Stimulated activated CD8-positive, alpha-beta memory T cell treated with anti-CD3 and anti-CD28 coated beads, Interleukin-12 subunit alpha, Interleukin-12 subunit beta, amount 100 ng/mL, for 4 hours (primary cell): ENCODE results near the gene CELA2B.
"Not testable (repeated sequence)": the region's sequence is repeated elsewhere in the genome, so short reads cannot be mapped to it uniquely, and the experiment has no call there.

Experiments
- DNase-seq: peaks from one replicate; pipeline ENCODE4 v3.0.0-alpha.2; 2020; ENCODE audit warnings: low read depth

Gene CELA2B

DNA sequence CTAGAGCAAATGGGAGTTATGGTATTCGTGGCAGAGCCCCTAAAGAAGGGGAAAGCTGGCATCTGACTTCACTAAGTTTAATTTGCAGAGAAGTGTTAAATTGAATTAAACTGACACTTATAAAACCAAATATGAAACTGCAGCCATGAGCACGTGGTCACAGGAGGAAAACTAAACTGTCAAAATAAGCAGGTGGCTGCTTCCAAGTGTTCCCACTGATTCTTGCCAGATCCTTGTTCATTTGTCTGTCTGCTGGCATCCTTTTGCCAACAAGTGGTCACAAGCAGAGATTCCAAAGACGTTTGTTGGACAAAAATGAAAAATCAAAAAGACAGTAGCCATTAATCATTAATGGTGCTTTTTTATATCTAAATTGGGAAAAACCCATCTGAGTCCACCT is 6.5 kb upstream of the CELA2B start:
- no peak for DNase-seq

GRCh38 chr1:15469821-15470448 is 6.0 kb upstream of the CELA2B start:
- DNase-seq = not testable (repeated sequence)

GRCh38 chr1:15471067-15471466 is 4.8 kb upstream of the CELA2B start:
- not testable (repeated sequence) for DNase-seq

DNA sequence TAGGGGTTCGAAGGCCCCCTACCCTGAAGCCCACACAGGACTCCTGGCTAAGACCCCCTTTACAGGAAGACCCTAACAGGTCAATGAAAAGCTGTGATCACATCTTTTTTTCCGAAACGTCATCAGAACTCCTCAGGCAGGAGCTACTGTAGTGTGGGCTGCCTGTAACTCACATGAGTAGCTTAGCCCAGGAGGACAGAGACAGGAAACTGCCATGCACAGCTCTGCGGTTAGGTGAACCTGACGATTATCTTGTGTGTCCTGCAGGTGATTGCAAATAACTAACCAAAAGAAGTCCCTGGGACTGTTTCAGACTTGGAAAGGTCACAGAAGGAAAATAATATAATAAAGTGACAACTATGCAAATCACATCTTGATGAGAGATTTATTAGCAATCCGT is 4.2 kb upstream of the CELA2B start:
- not testable (repeated sequence) for DNase-seq

GRCh38 chr1:15472587-15472986 is 3.3 kb upstream of the CELA2B start:
- DNase-seq = no peak

DNA sequence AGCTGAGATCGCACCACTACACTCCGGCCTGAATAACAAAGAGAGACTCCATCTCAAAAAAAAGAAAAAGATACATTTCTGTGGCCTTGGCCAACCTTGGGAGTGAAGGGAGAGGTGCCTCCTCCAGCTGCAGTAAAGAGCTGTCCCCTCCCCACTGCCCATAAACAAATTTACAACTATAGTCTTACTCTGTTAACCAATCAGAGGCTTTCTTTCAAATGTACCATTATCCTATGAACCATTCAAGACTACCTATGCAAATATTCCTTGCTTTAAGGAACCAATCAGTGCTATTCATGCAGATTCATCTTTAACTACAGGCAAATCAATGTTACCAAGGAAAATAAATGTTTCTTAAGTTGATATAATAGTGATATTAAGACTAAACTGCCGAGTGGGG is 1.0 kb downstream of the CELA2B start:
- no peak for DNase-seq

DNA sequence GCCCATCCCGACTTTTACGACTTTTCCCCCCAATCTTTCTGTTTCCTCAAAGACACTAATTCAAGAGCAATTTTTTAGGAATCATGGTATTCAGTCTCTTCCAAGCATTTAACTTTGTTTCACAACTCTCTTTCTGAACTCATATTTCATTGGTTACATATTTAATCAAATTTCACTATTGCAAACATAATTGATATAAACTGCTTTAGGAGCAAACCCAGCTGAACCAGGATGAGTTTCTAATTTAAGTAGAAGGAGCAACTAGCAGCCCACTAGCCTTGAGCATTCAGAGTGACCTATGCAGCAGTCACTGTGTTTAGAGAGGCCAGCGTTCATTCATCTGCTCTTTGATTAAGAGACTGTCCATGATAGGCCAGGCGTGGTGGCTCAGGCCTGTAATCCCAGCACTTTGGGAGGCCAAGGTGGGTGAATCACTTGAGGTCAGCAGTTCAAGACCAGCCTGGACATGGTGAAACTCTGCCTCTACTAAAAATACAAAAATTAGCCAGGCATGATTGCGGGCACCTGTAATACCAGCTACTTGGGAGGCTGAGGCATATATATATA is 1.8 kb downstream of the CELA2B start:
- no peak for DNase-seq

- DNase-seq = no peak
Measured at GRCh38 chr1:15479654-15480347, 3.9 kb downstream of the CELA2B start.

DNA sequence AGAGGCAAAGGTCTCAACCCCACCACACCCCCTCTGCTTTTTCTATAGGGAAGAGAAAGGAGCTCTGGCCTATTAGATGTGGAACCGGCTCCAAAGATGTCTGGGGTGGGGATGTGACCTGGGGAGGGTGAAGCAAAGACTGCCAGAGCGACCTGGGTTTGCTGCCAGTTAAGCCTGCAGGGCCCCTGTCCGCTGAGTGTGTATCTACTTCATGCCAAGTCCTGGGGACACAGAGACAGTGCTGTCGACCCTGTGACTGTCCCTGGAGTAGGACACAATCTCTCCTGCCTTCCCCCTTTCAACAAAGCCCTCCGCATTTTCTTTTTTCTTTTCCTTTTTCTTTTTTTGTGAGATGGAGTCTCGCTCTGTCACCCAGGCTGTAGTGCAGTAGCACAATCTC is 6.6 kb downstream of the CELA2B start:
- DNase-seq = not testable (repeated sequence)

GRCh38 chr1:15482983-15483543 is 7.2 kb downstream of the CELA2B start:
- not testable (repeated sequence) for DNase-seq

- DNase-seq = no peak
Measured at GRCh38 chr1:15483971-15484370, 8.1 kb downstream of the CELA2B start.

DNA sequence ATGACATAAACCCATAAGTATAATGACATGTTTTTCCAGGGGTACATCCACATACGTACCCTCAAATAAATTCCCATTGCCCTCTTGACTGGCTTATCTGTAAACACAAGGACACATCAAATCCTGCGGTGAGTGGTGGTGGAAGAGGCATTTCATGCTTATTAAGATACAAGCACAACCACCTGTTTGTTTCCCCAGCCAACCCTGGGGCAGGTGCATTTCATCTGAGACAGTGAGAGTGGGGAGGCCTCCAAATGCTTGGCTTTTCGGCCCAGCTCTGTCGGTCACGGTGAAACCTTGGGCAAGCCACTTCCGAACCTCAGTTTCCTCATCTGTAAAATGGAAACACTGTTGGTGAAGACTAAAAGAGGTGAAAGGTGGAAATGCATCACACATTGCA is 8.5 kb downstream of the CELA2B start:
- not testable (repeated sequence) for DNase-seq

DNA sequence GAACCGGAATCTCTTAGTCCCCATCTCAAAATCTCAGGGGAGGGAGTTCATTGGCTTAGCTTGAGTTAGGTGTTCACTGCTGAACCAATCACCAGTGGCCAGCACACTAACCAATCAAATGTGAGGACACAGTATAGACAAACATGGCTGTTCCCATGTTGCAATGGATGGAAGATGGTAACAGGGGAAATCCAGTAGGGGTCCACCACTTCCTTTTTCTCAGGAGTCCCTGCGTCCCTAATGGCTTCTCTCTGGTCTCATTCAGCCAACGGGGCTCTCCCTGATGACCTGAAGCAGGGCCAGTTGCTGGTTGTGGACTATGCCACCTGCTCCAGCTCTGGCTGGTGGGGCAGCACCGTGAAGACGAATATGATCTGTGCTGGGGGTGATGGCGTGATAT is 9.7 kb downstream of the CELA2B start:
- no peak for DNase-seq

DNA sequence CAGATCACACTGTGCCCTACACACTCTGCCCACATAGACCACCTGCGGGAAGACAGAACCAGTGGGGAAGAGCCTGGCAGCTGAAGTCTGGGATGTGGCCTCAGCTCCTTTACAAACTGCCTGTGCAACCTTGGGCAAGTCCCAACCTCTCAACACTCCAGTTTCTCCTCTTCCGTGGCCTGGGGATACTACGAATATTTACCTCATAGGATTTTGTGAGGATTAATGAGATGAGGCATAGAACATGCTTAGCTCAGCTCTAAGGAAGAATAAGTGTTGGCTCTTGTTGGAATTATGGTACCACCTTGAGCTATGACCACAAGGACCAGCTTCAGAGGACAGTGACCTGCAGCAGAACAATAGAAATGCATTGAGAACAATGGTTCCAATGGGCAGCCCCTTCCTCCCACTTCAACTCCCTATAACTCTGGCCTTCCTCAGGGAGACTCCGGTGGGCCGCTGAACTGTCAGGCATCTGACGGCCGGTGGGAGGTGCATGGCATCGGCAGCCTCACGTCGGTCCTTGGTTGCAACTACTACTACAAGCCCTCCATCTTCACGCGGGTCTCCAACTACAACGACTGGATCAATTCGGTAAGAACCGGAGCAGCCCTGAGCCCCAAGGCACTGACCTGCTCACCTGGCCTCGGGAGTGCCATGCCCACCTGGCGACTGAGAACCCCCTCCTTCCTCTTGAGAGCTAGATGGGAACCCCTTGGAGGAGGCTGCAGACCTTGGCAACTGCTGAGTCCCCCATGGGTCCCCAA is 11.1 kb downstream of the CELA2B start:
- not testable (repeated sequence) for DNase-seq

GRCh38 chr1:15488371-15488770 is 12.5 kb downstream of the CELA2B start:
- no peak for DNase-seq

DNA sequence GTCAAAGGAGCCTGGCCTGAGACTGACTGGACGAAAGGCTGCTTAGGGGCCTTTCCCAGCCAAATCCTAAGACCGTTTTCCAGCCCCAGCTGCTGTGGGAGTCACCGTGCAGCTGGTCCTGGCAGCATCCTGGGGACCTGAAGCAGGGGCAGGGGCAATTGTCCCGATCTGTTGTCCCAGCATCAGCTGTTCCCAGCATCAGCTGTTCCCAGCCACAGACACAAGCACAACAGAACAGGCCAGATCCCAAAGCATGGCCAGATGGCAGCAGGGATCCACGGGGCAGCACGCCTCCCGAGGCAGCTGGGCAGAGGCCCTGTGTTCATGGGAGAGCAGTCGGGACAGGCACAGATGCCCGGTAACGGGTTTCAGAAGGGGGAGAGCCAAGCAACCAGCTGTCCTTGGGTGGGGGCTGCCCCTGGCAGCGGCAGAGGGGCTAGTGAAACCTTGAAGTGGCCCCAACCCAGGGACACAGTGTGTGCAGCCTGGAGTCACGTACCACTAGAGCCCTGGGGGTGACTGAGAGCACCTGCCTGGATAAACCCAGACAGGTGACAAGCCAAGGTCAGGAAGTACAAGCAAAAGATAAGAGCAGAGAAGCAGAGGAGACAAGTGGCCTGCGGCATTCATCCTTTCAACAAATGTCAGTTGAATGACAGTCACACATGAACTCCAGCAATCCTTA is 13.3 kb downstream of the CELA2B start:
- DNase-seq = no peak

- DNase-seq = not testable (repeated sequence)
Measured at GRCh38 chr1:15491010-15491409, 15.1 kb downstream of the CELA2B start.

DNA sequence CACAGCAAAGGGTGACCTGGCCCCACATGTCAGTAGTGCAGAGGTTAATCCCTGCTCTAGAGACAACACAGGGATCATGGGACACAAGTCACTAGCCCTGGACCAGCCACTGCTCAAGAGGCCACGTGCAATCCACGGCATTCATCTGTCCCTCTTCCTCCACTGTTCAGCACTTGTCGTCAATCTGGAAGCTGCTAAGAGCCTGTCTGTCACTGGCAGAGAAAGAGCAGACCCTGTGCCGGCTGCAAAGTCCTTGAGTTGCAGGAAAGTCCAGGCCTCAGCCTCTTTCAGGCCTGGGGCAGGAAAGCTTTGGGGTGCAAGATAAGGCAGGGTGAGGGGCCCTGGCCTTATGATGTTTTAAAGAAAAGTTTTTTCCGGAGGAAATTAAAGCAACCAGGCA is 16.7 kb downstream of the CELA2B start:
- DNase-seq = no peak

DNA sequence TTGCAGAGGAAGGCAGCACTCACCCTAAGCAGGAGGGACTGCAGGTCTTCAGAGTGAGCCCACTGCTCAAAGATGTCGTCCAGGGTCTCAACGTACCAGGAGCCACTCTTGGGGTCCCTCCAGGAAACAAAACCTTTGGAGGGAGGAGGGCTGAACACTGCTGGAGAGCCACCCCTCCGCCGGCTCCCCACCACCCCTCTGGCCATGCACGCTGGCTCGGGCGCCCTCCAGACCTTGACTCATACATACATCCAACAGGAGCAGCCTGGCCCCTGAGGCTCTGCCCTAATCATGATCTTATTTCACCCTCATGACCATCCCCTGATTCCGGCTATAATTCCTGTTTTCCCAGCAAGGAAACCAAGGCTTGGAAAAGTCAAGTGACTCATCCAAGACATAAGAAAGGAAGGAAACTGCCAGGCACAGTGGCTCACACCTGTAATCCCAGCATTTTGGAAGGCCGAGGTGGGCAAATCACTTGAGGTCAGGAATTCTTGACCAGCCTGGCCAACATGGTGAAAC is 18.0 kb downstream of the CELA2B start:
- DNase-seq = no peak

- no peak for DNase-seq
Measured at GRCh38 chr1:15500184-15501178, 24.6 kb downstream of the CELA2B start.
